Kidney epithelial cell (primary cell): ENCODE measurements around the gene NFASC. TPM values are rescaled to one million over a fixed set of nuclear protein-coding genes. Genes with fewer than 3 reads are reported as not detected.

Experiments
- DNase-seq: peaks from one replicate; pipeline ENCODE4 v3.0.0-alpha.2; 2010; ENCODE audit warnings: low read depth
- H3K27me3 ChIP-seq: 2 replicates; pipeline ENCODE4 v1.6.0; 2011; ENCODE audit warnings: low read length; ENCODE audit not compliant: control insufficient read depth, insufficient read depth
- H3K36me3 ChIP-seq: 2 replicates; pipeline ENCODE4 v1.5.1; 2011; ENCODE audit warnings: low read length; ENCODE audit not compliant: control insufficient read depth, insufficient read depth
- H3K4me3 ChIP-seq: 2 replicates; pipeline ENCODE4 v1.5.1; 2011; ENCODE audit warnings: low read depth, mild to moderate bottlenecking, control low read depth, low read length
- total RNA-seq: library from RNA; depleted of rRNA; stranded (reverse); fragments of >200 nt; gene quantifications from 2 replicates; pipeline ENCODE4 v1.2.3, GENCODE V29; 2015
- TF ChIP-seq, protein P1 (sequence below): IDR thresholded peaks from 2 replicates; pipeline ENCODE4 v1.5.1; 2011; ENCODE audit warnings: mild to moderate bottlenecking, moderate library complexity, low read length, control low read depth, inconsistent platforms; ENCODE audit not compliant: insufficient read depth, poor library complexity, severe bottlenecking

Gene NFASC
- total RNA-seq, 1 donor from 2014 or later: 1.2 TPM

DNA sequence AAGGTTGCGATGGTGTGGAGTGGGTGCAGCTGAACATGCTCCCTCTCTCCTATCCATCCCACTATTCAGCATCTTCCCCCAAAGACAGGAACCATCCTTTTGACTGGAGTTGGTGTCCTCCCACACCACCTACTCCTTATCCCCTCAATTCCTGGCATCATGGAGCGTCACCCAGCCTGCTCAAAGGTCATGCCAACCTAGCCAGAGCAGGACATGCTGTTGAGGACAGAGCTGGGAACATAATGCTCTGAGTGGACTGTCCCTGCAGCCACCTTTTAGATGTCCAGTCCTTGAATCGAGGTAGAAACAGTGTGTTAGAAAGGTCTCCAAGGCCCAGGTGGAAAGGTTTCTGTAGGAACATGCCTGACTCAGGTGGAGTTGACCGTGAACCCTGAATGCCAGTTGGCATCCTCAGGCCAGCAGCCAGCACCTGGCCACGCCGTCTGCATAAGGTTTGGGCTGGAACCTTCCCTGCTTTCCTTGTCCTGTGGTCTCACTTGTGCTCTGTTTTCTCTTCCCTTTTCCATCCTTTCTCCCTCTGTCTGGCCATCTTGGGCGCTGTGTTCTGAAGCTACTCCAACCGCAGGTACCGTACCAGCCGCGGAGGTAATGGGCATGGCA lies 120.2 kb downstream of the NFASC start:
- peaks cover 11% of the 10 kb centered on the region for H3K27me3 ChIP-seq
- no peak overlapping the region for H3K4me3 ChIP-seq
- DNase-seq: no peak
- TF ChIP-seq, protein P1, sequence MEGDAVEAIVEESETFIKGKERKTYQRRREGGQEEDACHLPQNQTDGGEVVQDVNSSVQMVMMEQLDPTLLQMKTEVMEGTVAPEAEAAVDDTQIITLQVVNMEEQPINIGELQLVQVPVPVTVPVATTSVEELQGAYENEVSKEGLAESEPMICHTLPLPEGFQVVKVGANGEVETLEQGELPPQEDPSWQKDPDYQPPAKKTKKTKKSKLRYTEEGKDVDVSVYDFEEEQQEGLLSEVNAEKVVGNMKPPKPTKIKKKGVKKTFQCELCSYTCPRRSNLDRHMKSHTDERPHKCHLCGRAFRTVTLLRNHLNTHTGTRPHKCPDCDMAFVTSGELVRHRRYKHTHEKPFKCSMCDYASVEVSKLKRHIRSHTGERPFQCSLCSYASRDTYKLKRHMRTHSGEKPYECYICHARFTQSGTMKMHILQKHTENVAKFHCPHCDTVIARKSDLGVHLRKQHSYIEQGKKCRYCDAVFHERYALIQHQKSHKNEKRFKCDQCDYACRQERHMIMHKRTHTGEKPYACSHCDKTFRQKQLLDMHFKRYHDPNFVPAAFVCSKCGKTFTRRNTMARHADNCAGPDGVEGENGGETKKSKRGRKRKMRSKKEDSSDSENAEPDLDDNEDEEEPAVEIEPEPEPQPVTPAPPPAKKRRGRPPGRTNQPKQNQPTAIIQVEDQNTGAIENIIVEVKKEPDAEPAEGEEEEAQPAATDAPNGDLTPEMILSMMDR: no peak
- H3K36me3 ChIP-seq: no peaks in the 10 kb centered on the region

DNA sequence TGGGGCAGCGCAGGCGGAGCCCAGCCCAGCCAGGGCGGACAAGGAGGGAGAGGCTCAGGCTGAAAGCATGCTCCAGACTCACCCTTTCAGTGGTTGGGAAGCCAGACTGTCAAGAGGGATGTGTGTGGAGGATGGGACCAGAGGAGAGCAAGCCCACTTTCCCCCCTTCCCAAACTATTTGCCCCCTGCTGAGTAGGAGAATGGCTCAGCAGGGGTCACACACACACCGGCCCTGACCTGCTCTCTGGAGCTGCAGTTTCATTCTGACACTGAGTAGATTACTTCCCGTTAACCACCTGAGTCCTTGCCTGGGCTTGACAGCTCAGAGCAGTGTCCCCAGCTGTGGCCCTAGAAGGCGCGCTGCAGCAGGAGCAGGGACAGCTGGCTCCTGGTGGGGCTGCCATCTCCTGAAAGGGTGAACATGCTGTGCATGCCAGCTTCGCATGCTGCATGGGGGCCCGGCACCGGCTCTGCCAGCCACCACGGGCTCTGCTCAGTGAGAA lies 120.7 kb downstream of the NFASC start:
- DNase-seq: no peak
- Histone ChIP-seq H3K4me3 (no peak overlapping the region), H3K36me3 (no peaks in the 10 kb centered on the region), H3K27me3 (peaks cover 8% of the 10 kb centered on the region)
- TF ChIP-seq, protein P1: no peak

DNA sequence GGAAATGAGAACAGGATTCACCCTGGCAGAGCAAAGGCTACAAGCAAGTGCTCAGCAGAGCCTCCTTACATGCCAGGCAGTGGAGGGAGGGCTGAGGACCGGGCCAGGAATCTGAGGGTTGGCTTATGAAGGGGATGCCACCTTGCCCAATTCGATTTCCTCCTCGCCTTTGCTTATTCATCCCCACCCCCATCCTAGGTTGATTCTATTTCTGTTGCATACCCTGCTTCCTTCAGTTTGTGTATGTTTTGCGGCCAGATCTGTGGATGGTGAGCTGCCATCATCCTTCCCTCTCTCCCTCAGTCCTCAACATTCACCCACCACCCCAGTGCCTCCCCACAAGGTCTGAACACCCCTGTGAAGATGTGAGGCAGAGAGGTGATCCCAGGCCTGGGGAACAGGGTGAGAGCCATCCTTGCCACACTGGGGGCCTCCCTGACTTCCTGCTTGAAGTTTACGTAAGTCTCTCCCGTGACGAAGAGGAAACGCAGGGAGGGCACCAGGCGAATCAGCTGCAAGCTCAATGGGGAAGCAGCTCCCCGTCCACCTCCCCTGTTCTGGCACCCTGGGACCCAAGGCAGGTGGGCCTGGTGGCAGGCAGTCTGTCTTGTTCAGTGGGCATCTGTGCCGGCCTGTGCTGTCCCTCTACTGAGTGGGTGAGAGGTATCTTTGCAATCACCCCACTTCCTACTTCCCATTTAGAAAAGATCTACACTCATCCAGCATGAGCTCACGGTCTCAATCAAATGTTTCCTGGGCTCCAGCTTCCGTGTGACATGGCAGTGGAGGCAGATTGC lies 121.7 kb downstream of the NFASC start:
- no peaks in the 10 kb centered on the region for H3K36me3 ChIP-seq
- DNase-seq: no peak
- H3K27me3 ChIP-seq: peaks cover 8% of the 10 kb centered on the region
- H3K4me3 ChIP-seq: no peak overlapping the region
- TF ChIP-seq, protein P1: no peak

DNA sequence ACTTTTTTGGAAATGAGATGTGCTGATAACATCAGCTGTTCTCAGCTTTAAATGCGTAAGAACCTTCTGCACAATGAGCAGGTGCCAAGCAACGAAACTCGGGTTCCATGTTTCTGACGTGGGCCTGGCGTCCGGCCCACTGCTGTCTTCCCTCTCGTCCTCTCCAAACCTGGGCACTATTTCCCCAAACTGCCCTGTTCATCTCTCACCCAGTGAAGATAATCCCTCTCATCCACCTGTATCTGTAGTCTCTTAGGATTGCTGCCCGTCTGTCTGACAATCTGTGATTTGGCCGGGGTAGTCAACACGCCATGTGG lies 122.3 kb downstream of the NFASC start:
- Histone ChIP-seq H3K36me3 (no peaks in the 10 kb centered on the region), H3K27me3 (peaks cover 8% of the 10 kb centered on the region), H3K4me3 (no peak overlapping the region)
- TF ChIP-seq, protein P1: no peak
- no peak for DNase-seq

DNA sequence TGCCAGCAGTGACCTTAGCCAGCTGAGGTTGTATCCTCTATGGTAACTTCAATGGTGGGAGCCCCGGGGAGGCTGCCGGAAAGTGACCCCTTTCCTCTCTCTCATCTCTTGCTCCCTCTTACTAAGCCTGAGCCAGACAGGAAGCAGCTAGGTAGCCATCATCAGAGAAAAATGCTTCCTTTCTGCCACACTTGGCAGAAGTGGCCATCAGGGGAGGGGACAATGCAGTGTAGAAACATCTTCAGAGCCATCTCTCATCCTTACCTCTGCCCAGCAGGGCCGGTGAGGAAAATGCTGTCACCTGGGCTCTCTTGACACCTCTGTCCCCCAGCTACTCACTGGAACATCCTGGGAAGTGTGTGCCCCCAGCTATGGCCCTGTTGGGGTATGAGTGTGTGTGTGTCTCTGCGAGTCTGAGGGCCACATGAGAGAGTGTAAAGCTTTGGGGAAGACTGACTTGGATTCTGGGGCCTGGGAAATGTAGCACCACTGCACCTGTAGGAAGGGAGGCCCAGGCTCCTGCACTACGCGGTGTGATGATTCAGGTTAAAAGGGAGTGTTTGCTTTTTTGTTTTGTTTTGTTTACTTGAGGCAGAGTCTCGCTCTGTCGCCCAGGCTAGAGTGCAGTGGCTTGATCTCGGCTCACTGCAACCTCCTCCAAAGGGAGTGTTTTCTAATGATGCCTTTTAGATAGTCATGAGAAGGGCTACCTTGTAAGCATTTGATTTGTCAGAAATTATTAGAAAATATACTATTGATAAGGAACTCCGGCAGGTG lies 123.6 kb downstream of the NFASC start:
- Histone ChIP-seq H3K27me3 (peaks cover 8% of the 10 kb centered on the region), H3K4me3 (no peak overlapping the region), H3K36me3 (no peaks in the 10 kb centered on the region)
- TF ChIP-seq, protein P1: no peak
- no peak for DNase-seq
